HuH-7.5 (cell line): Measurements from ENCODE around the gene AGRN.
"Not testable (repeated sequence)": the region's sequence is repeated elsewhere in the genome, so short reads cannot be mapped to it uniquely, and the experiment has no call there.

Source experiments
- DNase-seq: peaks from one replicate; pipeline ENCODE4 v3.0.0; 2011; ENCODE audit warnings: low spot score

Gene AGRN

GRCh38 chr1:1092149-1092855, 72.4 kb downstream of the AGRN start:
- DNase-seq: no peak

- DNase-seq: no peak
These were observed 73.1 kb downstream of the AGRN start for GRCh38 chr1:1092894-1093609.

- no peak for DNase-seq
These were observed 73.7 kb downstream of the AGRN start for GRCh38 chr1:1093610-1093943.

GRCh38 chr1:1094981-1095380, 75.1 kb downstream of the AGRN start:
- no peak for DNase-seq

GRCh38 chr1:1096136-1096535, 76.2 kb downstream of the AGRN start:
- not testable (repeated sequence) for DNase-seq

- DNase-seq: no peak
These were observed 78.9 kb downstream of the AGRN start for GRCh38 chr1:1098681-1099421.

GRCh38 chr1:1099506-1100183, 79.7 kb downstream of the AGRN start:
- DNase-seq: no peak

- no peak for DNase-seq
These were observed 80.4 kb downstream of the AGRN start for GRCh38 chr1:1100296-1100695.

GRCh38 chr1:1101503-1101902, 81.6 kb downstream of the AGRN start:
- no peak for DNase-seq

GRCh38 chr1:1104152-1104551, 84.2 kb downstream of the AGRN start:
- DNase-seq: not testable (repeated sequence)
